ENCODE data around the gene CAST.

- TF ChIP-seq, protein P1, sequence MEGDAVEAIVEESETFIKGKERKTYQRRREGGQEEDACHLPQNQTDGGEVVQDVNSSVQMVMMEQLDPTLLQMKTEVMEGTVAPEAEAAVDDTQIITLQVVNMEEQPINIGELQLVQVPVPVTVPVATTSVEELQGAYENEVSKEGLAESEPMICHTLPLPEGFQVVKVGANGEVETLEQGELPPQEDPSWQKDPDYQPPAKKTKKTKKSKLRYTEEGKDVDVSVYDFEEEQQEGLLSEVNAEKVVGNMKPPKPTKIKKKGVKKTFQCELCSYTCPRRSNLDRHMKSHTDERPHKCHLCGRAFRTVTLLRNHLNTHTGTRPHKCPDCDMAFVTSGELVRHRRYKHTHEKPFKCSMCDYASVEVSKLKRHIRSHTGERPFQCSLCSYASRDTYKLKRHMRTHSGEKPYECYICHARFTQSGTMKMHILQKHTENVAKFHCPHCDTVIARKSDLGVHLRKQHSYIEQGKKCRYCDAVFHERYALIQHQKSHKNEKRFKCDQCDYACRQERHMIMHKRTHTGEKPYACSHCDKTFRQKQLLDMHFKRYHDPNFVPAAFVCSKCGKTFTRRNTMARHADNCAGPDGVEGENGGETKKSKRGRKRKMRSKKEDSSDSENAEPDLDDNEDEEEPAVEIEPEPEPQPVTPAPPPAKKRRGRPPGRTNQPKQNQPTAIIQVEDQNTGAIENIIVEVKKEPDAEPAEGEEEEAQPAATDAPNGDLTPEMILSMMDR (IDR thresholded peaks at IDR 0.05 in 4 of 5, conservative IDR thresholded peaks at IDR 0.05 in 1 of 5): no peak
- TF ChIP-seq POLR2A (IDR thresholded peaks at IDR 0.05): peak; percentile 90 to 93
Observed at GRCh38 chr5:96702503-96703383, 40.6 kb downstream of the CAST start.

Measured in gastrocnemius medialis (tissue), 4 donors.